ENCODE measurements around the gene CCL7. TPM values are rescaled to one million over a fixed set of nuclear protein-coding genes. Genes with fewer than 3 reads are reported as not detected.

Gene CCL7
- total RNA-seq, 4 donors from 2014 or later, result 0.66 to 9.5 TPM; not detected in 2

DNA sequence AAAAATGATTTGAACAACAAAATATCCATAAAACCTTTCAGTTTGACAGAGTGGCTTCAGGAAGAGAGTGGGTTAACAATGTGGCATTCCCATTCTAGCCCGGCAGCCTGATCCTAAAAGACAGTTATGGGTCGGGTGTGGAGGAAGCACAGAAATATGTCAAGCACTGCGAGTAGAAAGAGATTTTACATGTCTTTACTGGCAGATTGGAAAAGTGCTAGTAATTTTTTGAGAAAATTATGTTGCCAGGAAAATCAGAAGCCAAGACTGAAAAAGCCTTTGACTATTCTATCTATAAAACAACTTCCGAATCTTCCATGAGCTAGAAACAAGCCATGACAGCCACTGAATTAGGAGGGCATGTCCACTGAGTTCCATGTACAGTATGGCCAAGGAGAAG is 9.2 kb upstream of the CCL7 start:
- TF ChIP-seq, protein P1, sequence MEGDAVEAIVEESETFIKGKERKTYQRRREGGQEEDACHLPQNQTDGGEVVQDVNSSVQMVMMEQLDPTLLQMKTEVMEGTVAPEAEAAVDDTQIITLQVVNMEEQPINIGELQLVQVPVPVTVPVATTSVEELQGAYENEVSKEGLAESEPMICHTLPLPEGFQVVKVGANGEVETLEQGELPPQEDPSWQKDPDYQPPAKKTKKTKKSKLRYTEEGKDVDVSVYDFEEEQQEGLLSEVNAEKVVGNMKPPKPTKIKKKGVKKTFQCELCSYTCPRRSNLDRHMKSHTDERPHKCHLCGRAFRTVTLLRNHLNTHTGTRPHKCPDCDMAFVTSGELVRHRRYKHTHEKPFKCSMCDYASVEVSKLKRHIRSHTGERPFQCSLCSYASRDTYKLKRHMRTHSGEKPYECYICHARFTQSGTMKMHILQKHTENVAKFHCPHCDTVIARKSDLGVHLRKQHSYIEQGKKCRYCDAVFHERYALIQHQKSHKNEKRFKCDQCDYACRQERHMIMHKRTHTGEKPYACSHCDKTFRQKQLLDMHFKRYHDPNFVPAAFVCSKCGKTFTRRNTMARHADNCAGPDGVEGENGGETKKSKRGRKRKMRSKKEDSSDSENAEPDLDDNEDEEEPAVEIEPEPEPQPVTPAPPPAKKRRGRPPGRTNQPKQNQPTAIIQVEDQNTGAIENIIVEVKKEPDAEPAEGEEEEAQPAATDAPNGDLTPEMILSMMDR (IDR thresholded peaks at IDR 0.05; ENCODE audit: low read depth), result no peak

DNA sequence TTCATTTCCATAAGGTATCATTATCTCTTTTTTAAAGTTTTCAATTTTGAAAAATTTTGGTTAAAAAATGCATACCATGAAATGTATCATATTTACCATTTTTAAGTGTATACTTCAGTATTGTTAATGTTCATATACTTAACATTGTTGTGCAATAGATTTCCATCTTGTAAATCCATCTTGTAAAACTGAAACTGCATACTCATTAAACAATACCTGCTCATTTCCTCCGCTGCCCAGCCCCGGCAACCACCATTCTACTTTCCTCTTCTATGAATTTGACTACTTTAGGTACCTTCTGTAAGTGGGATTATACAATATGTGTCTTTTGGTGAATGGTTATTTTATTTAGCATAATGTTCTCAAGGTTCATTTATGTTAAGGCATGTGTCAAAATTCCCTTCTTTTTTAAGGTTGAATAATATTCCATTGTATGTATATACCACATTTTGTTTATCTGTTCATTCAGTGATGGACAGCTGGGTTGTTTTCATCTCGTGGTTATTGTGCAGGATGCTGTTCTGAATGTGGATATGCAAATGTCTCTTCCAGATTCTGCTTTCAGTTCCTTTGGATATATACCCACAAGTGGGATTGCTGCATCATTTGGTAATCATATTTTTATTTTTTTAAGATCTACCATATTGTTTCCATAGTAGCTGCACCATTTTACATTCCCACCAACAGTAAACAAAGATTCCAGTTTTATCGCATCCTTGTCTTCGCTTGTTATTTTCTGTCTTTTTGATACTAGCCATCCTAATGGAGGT is 8.3 kb upstream of the CCL7 start:
- TF ChIP-seq, protein P1 (IDR thresholded peaks at IDR 0.05; ENCODE audit: low read depth), result no peak

DNA sequence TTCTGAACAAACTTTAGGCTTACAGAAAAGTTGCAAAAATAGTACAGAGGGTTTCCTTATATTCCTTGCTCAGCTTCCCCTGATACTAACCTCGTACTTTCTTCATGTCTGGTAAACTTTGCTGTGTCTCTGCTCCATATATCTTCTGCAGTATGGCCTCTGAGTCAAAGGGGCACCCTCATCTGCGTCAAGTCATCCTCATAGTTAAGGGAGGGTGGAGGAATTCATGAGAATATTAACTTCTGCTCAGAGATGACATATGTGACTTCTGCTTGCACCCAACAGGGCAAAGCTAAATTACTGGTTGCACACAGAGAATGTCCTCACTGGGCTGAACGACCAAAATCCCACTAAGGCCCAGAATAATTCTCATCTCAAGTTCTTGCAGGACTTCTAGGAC is 4.3 kb upstream of the CCL7 start:
- TF ChIP-seq, protein P1 (IDR thresholded peaks at IDR 0.05; ENCODE audit: low read depth), result no peak

DNA sequence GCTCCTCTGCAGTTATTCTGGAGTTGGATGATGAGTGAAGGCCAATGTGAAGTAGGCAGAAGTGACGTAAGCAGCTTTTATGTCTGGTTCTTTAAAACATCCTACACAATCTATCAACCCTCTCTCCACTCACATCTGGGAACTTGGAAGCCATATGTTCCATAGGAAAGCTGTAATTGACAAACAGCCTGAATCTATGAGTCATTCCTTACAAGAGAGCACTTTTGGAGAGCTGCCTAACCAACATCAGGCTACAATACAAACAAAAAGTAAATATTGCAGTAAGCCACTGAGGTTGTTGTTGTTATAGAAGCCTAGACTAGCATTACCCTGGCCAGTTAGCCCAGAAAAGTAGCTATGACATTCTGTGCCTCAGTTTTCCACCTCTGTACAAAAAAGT is 5.9 kb downstream of the CCL7 start:
- TF ChIP-seq, protein P1 (IDR thresholded peaks at IDR 0.05; ENCODE audit: low read depth), result no peak

DNA sequence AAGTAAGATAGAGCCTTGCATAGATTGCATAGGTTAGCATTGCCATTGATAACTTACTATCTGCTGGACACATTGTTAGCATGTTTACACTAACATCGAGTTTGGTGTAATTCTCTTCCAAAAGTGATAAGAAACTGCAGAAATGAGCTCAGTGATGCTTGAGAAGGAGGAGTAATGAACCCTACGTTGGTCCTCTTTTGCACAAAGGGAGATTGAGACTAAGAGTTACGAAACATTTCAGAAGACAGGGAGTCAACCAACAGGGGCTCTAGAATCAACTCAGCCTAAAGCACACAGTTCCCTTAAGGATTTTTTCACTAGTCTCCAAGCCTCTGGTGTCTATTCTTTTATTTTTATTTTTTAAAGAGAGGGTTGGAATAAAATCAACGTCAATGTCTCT is 6.8 kb downstream of the CCL7 start:
- TF ChIP-seq, protein P1 (IDR thresholded peaks at IDR 0.05; ENCODE audit: low read depth), result no peak

DNA sequence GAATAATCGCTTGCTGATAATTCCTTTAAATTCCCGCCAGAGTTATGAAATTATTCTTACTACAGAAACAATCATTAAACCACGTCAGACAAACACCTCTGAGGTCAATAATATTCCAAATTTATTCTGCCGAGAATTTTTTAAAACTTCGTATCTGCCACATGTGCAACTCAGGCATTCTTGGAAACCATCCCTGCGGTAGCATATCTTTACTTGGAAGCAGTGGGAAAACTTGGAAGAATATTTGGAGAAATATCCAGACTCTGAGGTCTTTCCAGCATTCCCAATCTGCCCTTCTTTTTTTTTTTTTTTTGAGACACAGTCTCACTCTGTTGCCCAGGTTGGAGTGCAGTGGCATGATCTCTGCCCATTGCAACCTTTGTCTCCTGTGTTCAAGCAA is 13.6 kb downstream of the CCL7 start:
- TF ChIP-seq, protein P1 (IDR thresholded peaks at IDR 0.05; ENCODE audit: low read depth), result no peak

DNA sequence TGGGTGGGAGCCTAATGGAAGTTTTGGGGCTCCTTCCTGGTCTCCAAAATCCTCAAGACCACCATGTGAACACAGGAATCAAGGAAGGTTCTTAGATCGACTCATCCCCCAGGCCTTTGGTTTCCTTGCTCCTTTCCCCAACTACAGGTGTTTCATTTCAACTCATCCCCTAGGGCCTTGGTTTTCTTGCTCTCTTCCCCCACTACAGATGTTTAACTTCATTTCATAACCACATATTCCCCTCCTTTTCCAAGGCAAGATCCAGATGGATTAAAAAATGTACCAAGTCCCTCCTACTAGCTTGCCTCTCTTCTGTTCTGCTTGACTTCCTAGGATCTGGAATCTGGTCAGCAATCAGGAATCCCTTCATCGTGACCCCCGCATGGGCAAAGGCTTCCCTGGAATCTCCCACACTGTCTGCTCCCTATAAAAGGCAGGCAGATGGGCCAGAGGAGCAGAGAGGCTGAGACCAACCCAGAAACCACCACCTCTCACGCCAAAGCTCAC is 15.3 kb downstream of the CCL7 start, which contains the start of gene CCL11:
CCL11 (plus strand) TSS at position 457 of the 507 bp plus-strand sequence. CDS start 67 bp downstream, outside the sequence.
- TF ChIP-seq, protein P1 (IDR thresholded peaks at IDR 0.05; ENCODE audit: low read depth), result no peak
